Heart right ventricle (tissue), 16 donors: ENCODE measurements around the gene GPR108. TPM values are rescaled to one million over a fixed set of nuclear protein-coding genes. Genes with fewer than 3 reads are reported as not detected.
A peak's percentile ranks its signal among the peaks of the same experiment; 100 is the strongest.

ENCODE experiments used
- ATAC-seq, 8 donors: fragments of 200-7000 bp; cut with Tn5 transposase; one replicate each; pipeline ENCODE4 v1.9.1; 2020; ENCODE audit warnings: mild to moderate bottlenecking in 8 of 8, moderate library complexity in 8 of 8, moderate number of reproducible peaks in 1 of 8
- DNase-seq, 2 donors: peaks; one replicate each; pipeline ENCODE4 v3.0.0-alpha.2; 2020
- H3K27ac ChIP-seq, 10 donors: fragments of 200-600 bp; sonication (generic) in 2 of 10; one replicate each; pipeline versions ENCODE4 v1.5.0 to v1.8.0; 2020 to 2022; ENCODE audit warnings: mild to moderate bottlenecking in 3 of 10
- H3K27me3 ChIP-seq, 7 donors: fragments of 200-600 bp; one replicate each; pipeline ENCODE4 v1.8.0; 2021 to 2022; ENCODE audit warnings: mild to moderate bottlenecking in 2 of 7
- H3K36me3 ChIP-seq, 9 donors: fragments of 200-600 bp; sonication (generic) in 1 of 9; one replicate each; pipeline versions ENCODE4 v1.5.0 to v1.8.0; 2020 to 2022; ENCODE audit warnings: mild to moderate bottlenecking in 2 of 9
- H3K4me1 ChIP-seq, 9 donors: fragments of 200-600 bp; sonication (generic) in 1 of 9; one replicate each; pipeline versions ENCODE4 v1.5.0 to v1.8.0; 2020 to 2022; ENCODE audit warnings: mild to moderate bottlenecking in 4 of 9
- H3K4me3 ChIP-seq, 10 donors: fragments of 200-600 bp; sonication (generic) in 2 of 10; one replicate each; pipeline versions ENCODE4 v1.5.0 to v1.8.0; 2020 to 2022; ENCODE audit warnings: mild to moderate bottlenecking in 7 of 10, moderate library complexity in 2 of 10
- H3K9me3 ChIP-seq, 11 donors: fragments of 200-600 bp in 10 of 11; sonication (generic) in 2 of 11; one replicate each; pipeline versions ENCODE4 v1.5.0 to v1.8.0; 2013 to 2022; ENCODE audit warnings: mild to moderate bottlenecking in 2 of 11, control low read depth in 1 of 11, moderate library complexity in 1 of 11
- WGBS, 2 donors: extraction: QIAGEN DNeasy Blood & Tissue Kit; methylation state at CpG; one replicate each; pipeline ENCODE4 v1.1.7; 2013; ENCODE audit warnings: inconsistent platforms in 1 of 2; 5-methylcytosine and 5-hydroxymethylcytosine counted together
- intact Hi-C, 10 donors: fragments of 100-400 bp; cut with DNase I; formaldehyde crosslinking; loops; one replicate each; pipeline versions ENCODE4 v1.11.1 to v1.14.2; 2022
- polyA plus RNA-seq, 2 donors: library from polyadenylated mRNA; stranded (reverse); fragments of 200-250 nt; gene quantifications; one replicate each; pipeline ENCODE4 v1.2.3, GENCODE V29; 2013
- total RNA-seq, 10 donors: library from RNA; stranded (reverse); fragmentation: NEBNext Ultra II Directional in 3 of 10; extraction: Animal tissue kit (Norgen Biotek cat#: 25700) in 3 of 10; gene quantifications; one replicate each; pipeline versions ENCODE4 v1.2.1 to v1.2.4, GENCODE V29; 2021 to 2023
- TF ChIP-seq, protein P1 (sequence below), 9 donors: fragments of 200-600 bp; sonication (generic) in 2 of 9; IDR thresholded peaks; one replicate each; pipeline versions ENCODE4 v1.5.0 to v1.8.0; 2021 to 2022; ENCODE audit warnings: antibody characterized with exemption in 9 of 9, mild to moderate bottlenecking in 5 of 9, moderate library complexity in 1 of 9
- donor health status: Arrhythmogenic right ventricular cardiomyopathy.
- donor health status: ischemic (EF 13 %, LVEDD 7.1; RV severe dilation, severe dysfunction).
- donor health status: healthy with polysubstance abuse.
- donor health status: DM: no; HTN: yes; CAD: no.
- donor health status: DM: no; HTN: no; CAD: no.
- donor health status: ischemic (EF 25% LVEDD 6.9; RV normal size, moderate dysfunction).
- donor health status: ischemic (EF 25% LVEDD 5.7; RV mildly dilated, moderate dysfunction).
- donor health status: healthy.
- donor health status: DM: yes; HTN: yes; CAD: no.
- donor health status: Ischemic cardiomyopathy.
- donor health status: ischemic (EF 35%, LVEDD 5.7; RV mildly dilated, moderate dysfunction).
- donor health status: nonischemic (EF 11% LVEDD 7.7; RV severe dilation, severe dysfunction).
- donor health status: DM: yes; HTN: yes; CAD: no.
- donor health status: PGD.
- donor health status: ischemic (EF 29% LVEDD 5.4; RV normal size, mild dysfunction).
- donor health status: nonischemic (EF 23%, LVEDD 6.1; RV moderate dilation, normal function).

The GPR108 gene
- total and polyA plus RNA-seq, 12 donors: 20.4 to 62.0 (median 23.5) TPM

GRCh38 chr19:6724631-6725492, 12.5 kb downstream of the GPR108 start:
- DNase-seq (no peak), ATAC-seq (no peak)
- Histone ChIP-seq H3K9me3 (no peaks in the 10 kb centered on the region), H3K27ac (peak overlapping the region in 1 of 10 donors; percentile 14), H3K4me1 (peaks cover 0 to 66% (median 0%) of the 10 kb centered on the region in 9 donors), H3K36me3 (peaks cover 0 to 3% (median 0%) of the 10 kb centered on the region in 9 donors), H3K27me3 (peaks cover 0 to 11% (median 0%) of the 10 kb centered on the region in 7 donors), H3K4me3 (no peak overlapping the region)
- intact Hi-C loops: no loop called here
- TF ChIP-seq, protein P1, sequence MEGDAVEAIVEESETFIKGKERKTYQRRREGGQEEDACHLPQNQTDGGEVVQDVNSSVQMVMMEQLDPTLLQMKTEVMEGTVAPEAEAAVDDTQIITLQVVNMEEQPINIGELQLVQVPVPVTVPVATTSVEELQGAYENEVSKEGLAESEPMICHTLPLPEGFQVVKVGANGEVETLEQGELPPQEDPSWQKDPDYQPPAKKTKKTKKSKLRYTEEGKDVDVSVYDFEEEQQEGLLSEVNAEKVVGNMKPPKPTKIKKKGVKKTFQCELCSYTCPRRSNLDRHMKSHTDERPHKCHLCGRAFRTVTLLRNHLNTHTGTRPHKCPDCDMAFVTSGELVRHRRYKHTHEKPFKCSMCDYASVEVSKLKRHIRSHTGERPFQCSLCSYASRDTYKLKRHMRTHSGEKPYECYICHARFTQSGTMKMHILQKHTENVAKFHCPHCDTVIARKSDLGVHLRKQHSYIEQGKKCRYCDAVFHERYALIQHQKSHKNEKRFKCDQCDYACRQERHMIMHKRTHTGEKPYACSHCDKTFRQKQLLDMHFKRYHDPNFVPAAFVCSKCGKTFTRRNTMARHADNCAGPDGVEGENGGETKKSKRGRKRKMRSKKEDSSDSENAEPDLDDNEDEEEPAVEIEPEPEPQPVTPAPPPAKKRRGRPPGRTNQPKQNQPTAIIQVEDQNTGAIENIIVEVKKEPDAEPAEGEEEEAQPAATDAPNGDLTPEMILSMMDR (IDR thresholded peaks at IDR 0.05): no peak
- WGBS, 2 donors: 69 to 70% methylated on average over 15 of the region's 15 CpGs

- H3K4me3 ChIP-seq: no peak overlapping the region
- peak overlapping the region in 3 of 10 donors; percentile 11 to 44 (median 35) for H3K27ac ChIP-seq
- H3K36me3 ChIP-seq: no peaks in the 10 kb centered on the region
- DNase-seq (no peak), ATAC-seq (no peak)
- WGBS, 2 donors: 54 to 60% methylated on average over 5 of the region's 5 CpGs
- H3K4me1 ChIP-seq: peaks cover 0 to 56% (median 0%) of the 10 kb centered on the region in 9 donors
- no peaks in the 10 kb centered on the region for H3K9me3 ChIP-seq
- peaks cover 0 to 11% (median 0%) of the 10 kb centered on the region in 7 donors for H3K27me3 ChIP-seq
- intact Hi-C loops: no loop called here
- TF ChIP-seq, protein P1 (IDR thresholded peaks at IDR 0.05): no peak
Measured at GRCh38 chr19:6723738-6724137, 13.6 kb downstream of the GPR108 start.

GRCh38 chr19:6723108-6723618, 14.2 kb downstream of the GPR108 start:
- peaks cover 0 to 13% (median 0%) of the 10 kb centered on the region in 7 donors for H3K27me3 ChIP-seq
- peaks cover 0 to 50% (median 0%) of the 10 kb centered on the region in 9 donors for H3K4me1 ChIP-seq
- H3K9me3 ChIP-seq: no peaks in the 10 kb centered on the region
- ATAC-seq (peak in 4 of 8 donors; percentile 24 to 43 (median 33)), DNase-seq (no peak)
- H3K36me3 ChIP-seq: no peaks in the 10 kb centered on the region
- TF ChIP-seq, protein P1 (IDR thresholded peaks at IDR 0.05): no peak
- intact Hi-C loops: no loop called here
- H3K4me3 ChIP-seq: no peak overlapping the region
- WGBS, 2 donors: 20 to 26% methylated on average over 13 of the region's 13 CpGs
- peak overlapping the region in 3 of 10 donors; percentile 11 to 44 (median 33) for H3K27ac ChIP-seq

DNA sequence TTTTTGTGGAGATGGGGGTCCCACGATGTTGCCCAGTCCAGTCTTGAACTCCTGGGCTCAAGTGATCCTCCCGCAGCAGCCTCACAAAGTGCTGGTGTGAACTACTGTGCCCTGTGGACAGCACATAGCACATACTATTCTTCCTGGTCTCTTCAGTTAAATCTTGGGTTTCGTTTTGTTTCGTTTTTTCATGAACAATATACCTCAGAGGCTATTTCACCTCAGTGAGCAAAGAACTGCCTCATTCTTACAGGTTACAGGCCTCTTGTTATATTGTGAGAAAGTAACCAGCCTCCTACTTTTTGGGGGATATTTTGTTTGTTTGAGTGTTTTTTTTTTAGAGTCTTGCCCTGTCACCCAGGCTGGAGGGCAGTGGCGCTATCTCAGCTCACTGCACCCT, 15.6 kb downstream of the GPR108 start:
- 86 to 90% methylated on average over 5 of the region's 5 CpGs for WGBS, 2 donors
- Histone ChIP-seq H3K9me3 (no peaks in the 10 kb centered on the region), H3K27me3 (peaks cover 0 to 20% (median 0%) of the 10 kb centered on the region in 7 donors), H3K4me3 (no peak overlapping the region), H3K4me1 (peaks cover 0 to 45% (median 0%) of the 10 kb centered on the region in 9 donors), H3K27ac (no peak overlapping the region), H3K36me3 (no peaks in the 10 kb centered on the region)
- intact Hi-C loops: no loop called here
- ATAC-seq (no peak), DNase-seq (no peak)
- TF ChIP-seq, protein P1 (IDR thresholded peaks at IDR 0.05): no peak
